Right lobe of liver (tissue), 6 donors: ENCODE measurements around the gene HBD. TPM values are rescaled to one million over a fixed set of nuclear protein-coding genes. Genes with fewer than 3 reads are reported as not detected.

Experiments
- ATAC-seq, 4 donors: fragments of 200-7000 bp; cut with Tn5 transposase; one replicate each; pipeline ENCODE4 v1.9.1; 2020; ENCODE audit warnings: mild to moderate bottlenecking in 4 of 4, moderate library complexity in 4 of 4
- DNase-seq, 3 donors: peaks; one replicate each; pipeline ENCODE4 v3.0.0-alpha.2; 2020
- H3K27ac ChIP-seq, 3 donors: fragments of 200-600 bp; one replicate each; pipeline ENCODE4 v1.8.0; 2022
- H3K27me3 ChIP-seq, 2 donors: fragments of 200-600 bp; one replicate each; pipeline ENCODE4 v1.8.0; 2022
- H3K36me3 ChIP-seq, 4 donors: fragments of 200-600 bp; sonication (generic) in 1 of 4; one replicate each; pipeline versions ENCODE4 v1.5.1 to v1.8.0; 2017 to 2022; ENCODE audit warnings: control low read depth in 1 of 4
- H3K4me1 ChIP-seq, 4 donors: fragments of 200-600 bp; sonication (generic) in 1 of 4; one replicate each; pipeline versions ENCODE4 v1.5.1 to v1.8.0; 2017 to 2022; ENCODE audit warnings: control low read depth in 1 of 4
- H3K4me3 ChIP-seq, 3 donors: fragments of 200-600 bp; one replicate each; pipeline ENCODE4 v1.8.0; 2022
- H3K9me3 ChIP-seq, 4 donors: fragments of 200-600 bp; sonication (generic) in 1 of 4; one replicate each; pipeline versions ENCODE4 v1.5.1 to v1.8.0; 2017 to 2022; ENCODE audit warnings: control low read depth in 1 of 4
- POLR2A ChIP-seq: fragments of 450-650 bp; IDR thresholded peaks from one replicate; pipeline ENCODE4 v1.6.1; 2017; ENCODE audit warnings: antibody characterized with exemption, mild to moderate bottlenecking
- WGBS: methylation state at CpG from one replicate; pipeline ENCODE4 v1.1.6; 2018; ENCODE audit warnings: low coverage, low lambda C conversion rate; ENCODE audit not compliant: insufficient coverage; ENCODE audit errors: missing lambda C conversion rate; 5-methylcytosine and 5-hydroxymethylcytosine counted together
- intact Hi-C, 2 donors: fragments of 100-400 bp; cut with DNase I; formaldehyde crosslinking; loops; one replicate each; pipeline versions ENCODE4 v1.11.2 to v1.14.1; 2022
- long read RNA-seq: library from polyadenylated mRNA; unstranded; transcript quantifications from one replicate; pipeline ENCODE4 v2.0.0, GENCODE V29; 2019
- total RNA-seq, 6 experiments: library from RNA; depleted of rRNA in 2 of 6; stranded (reverse); fragments of >200 nt in 2 of 6; fragmentation: NEBNext Ultra II Directional in 3 of 6; extraction: Animal tissue kit (Norgen Biotek cat#: 25700) in 3 of 6; gene quantifications; one replicate each; pipeline versions ENCODE4 v1.1.0 to v1.2.4, GENCODE V29; 2016 to 2023
- TF ChIP-seq, protein P1 (sequence below), 4 donors: fragments of 200-600 bp in 3 of 4; fragments of 450-650 bp in 1 of 4; IDR thresholded peaks; one replicate each; pipeline versions ENCODE4 v1.5.1 to v1.8.0; 2016 to 2022; ENCODE audit warnings: antibody characterized with exemption in 4 of 4, mild to moderate bottlenecking in 2 of 4
- donor health status: DM: no; HTN: yes; CAD: no.
- donor health status: DM: no; HTN: no; CAD: no.
- donor health status: DM: no; HTN: no; CAD: no.
- donor health status: DM: no; HTN: yes; CAD: no.
- donor health status: DM: no; HTN: yes; CAD: no.

The HBD gene
- total RNA-seq: 10 to 100 TPM in 1 of 6 experiments, 1 to 10 TPM in 2, not detected in 3; 4.1 to 29.5 (median 9.7) TPM
- long read RNA-seq, partial matches to known transcripts: 0 of 3 reads
- long read RNA-seq, other reads (novel, unspliced or antisense): 0 of 3 reads

DNA sequence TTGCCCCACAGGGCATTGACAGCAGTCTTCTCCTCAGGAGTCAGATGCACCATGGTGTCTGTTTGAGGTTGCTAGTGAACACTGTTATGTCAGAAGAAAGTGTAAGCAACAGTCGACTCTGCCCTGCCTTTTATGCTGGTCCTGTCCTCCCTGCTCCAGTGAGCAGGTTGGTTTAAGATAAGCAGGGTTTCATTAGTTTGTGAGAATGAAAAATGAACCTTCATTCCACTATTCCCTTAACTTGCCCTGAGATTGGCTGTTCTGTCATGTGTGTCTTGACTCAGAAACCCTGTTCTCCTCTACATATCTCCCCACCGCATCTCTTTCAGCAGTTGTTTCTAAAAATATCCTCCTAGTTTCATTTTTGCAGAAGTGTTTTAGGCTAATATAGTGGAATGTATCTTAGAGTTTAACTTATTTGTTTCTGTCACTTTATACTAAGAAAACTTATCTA is at the start of gene HBD:
Gene HBD (minus strand): TSS at position 103 of the 454 bp plus-strand sequence. CDS start 50 bp downstream, at position 53.
- WGBS: 51% methylated on average over 2 of the region's 2 CpGs
- Histone ChIP-seq H3K36me3 (no peaks in the 10 kb centered on the region), H3K4me3 (no peak within 1 kb of the TSS), H3K27ac (no peak within 1 kb of the TSS), H3K4me1 (no peaks in the 10 kb centered on the region), H3K9me3 (no peaks in the 10 kb centered on the region), H3K27me3 (no peaks in the 10 kb centered on the region)
- ATAC-seq (no peak), DNase-seq (no peak)
- intact Hi-C loops: no loop called here
- TF ChIP-seq, protein P1, sequence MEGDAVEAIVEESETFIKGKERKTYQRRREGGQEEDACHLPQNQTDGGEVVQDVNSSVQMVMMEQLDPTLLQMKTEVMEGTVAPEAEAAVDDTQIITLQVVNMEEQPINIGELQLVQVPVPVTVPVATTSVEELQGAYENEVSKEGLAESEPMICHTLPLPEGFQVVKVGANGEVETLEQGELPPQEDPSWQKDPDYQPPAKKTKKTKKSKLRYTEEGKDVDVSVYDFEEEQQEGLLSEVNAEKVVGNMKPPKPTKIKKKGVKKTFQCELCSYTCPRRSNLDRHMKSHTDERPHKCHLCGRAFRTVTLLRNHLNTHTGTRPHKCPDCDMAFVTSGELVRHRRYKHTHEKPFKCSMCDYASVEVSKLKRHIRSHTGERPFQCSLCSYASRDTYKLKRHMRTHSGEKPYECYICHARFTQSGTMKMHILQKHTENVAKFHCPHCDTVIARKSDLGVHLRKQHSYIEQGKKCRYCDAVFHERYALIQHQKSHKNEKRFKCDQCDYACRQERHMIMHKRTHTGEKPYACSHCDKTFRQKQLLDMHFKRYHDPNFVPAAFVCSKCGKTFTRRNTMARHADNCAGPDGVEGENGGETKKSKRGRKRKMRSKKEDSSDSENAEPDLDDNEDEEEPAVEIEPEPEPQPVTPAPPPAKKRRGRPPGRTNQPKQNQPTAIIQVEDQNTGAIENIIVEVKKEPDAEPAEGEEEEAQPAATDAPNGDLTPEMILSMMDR (IDR thresholded peaks at IDR 0.05): no peak
- no peak for TF ChIP-seq POLR2A

DNA sequence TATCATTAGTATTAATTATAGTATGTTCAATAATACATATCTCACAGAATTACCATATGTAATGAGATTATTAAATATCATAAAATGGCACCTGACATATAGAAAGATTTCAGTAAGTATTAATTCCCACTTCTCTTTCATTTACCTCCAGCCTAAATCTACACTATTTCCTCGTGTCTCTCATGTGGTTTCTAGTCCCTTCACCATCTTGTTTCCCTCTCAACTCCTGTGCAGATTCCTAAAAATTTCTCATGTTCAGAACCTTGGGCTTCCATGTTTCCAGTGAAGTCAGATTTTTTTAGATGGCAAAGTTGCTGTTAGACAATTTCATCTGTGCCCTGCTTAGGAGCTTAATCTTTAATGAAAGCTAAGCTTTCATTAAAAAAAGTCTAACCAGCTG is 49.6 kb upstream of the HBD start:
- intact Hi-C loops: no loop called here
- ATAC-seq: no peak
- Histone ChIP-seq H3K4me1 (no peaks in the 10 kb centered on the region), H3K4me3 (no peak overlapping the region), H3K36me3 (no peaks in the 10 kb centered on the region), H3K27me3 (no peaks in the 10 kb centered on the region), H3K27ac (no peak overlapping the region), H3K9me3 (no peaks in the 10 kb centered on the region)
- WGBS: 25% methylated on average over 1 of the region's 1 CpG
- DNase-seq: no peak
- no peak for TF ChIP-seq POLR2A
- TF ChIP-seq, protein P1 (IDR thresholded peaks at IDR 0.05): no peak

DNA sequence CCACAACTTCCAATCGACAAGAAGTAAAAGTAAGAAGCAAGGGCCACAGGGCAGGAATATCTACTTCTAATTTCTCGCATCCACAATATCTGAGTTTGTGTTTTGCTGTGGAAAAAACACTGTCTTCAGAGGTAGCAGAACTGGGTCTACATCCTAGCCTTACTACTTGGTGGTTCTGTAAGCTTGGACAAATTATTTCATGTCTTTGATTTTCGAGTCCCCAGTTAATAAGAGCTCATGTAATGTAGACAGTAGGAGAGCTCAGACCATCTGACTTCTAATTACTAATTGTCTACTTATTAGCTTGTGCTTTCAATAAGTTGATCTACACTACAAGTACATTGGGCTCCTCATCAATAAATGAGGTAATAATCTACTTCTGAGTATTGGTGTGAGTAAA is 48.8 kb upstream of the HBD start:
- TF ChIP-seq, protein P1 (IDR thresholded peaks at IDR 0.05): no peak
- no peak for TF ChIP-seq POLR2A
- Histone ChIP-seq H3K4me3 (no peak overlapping the region), H3K36me3 (no peaks in the 10 kb centered on the region), H3K9me3 (no peaks in the 10 kb centered on the region), H3K4me1 (no peaks in the 10 kb centered on the region), H3K27me3 (no peaks in the 10 kb centered on the region), H3K27ac (no peak overlapping the region)
- DNase-seq (no peak), ATAC-seq (no peak)
- WGBS: 55% methylated on average over 3 of the region's 3 CpGs
- intact Hi-C loops: no loop called here

DNA sequence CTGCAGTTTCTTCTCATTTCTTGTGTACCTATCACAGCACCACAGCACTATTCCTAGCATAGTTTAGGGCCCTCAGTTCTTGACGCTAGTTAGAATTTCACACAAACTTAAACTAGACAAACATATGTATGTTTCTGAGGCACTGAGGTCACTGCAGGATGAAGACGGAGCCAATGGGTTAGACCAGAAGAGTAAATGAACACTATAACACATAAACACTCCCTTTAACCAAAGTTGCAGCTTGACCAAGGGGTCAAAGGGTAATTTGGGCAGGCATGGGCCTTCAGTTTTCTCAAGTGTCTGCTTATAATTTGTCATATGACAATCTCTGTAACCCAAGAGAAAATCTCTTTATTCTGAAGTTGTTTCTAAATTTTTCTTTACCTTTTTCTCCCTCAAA is 48.3 kb upstream of the HBD start:
- no peak overlapping the region for H3K27ac ChIP-seq
- no peaks in the 10 kb centered on the region for H3K27me3 ChIP-seq
- intact Hi-C loops: no loop called here
- TF ChIP-seq, protein P1 (IDR thresholded peaks at IDR 0.05): no peak
- TF ChIP-seq POLR2A: no peak
- no peaks in the 10 kb centered on the region for H3K4me1 ChIP-seq
- ATAC-seq (no peak), DNase-seq (no peak)
- H3K9me3 ChIP-seq: no peaks in the 10 kb centered on the region
- H3K36me3 ChIP-seq: no peaks in the 10 kb centered on the region
- WGBS: 65% methylated on average over 2 of the region's 2 CpGs
- no peak overlapping the region for H3K4me3 ChIP-seq

DNA sequence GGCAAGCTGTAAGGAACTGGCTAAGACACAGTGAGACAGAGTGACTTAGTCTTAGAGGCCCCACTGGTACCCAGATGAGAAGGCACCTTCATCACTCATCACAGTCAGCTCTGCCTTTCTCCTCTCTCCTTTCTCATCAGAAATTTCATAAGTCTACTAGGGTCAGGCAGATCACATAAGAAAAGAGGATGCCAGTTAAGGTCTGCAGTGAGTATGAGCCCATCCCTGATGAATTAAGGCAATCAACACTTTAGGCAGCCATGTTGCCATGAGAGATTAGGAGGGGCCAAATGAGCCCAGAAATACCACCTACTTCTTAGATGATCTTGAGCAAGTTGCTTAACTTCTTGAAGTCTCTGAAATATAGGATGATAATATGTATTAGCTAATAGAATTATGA is 47.3 kb upstream of the HBD start:
- TF ChIP-seq POLR2A: no peak
- TF ChIP-seq, protein P1 (IDR thresholded peaks at IDR 0.05): no peak
- intact Hi-C loops: no loop called here
- Histone ChIP-seq H3K27ac (no peak overlapping the region), H3K9me3 (no peaks in the 10 kb centered on the region), H3K4me1 (no peaks in the 10 kb centered on the region), H3K4me3 (no peak overlapping the region), H3K27me3 (no peaks in the 10 kb centered on the region), H3K36me3 (no peaks in the 10 kb centered on the region)
- no peak for DNase-seq
- no peak for ATAC-seq
